AG10803 (cell line): ENCODE data around the gene XPR1.

Experiments used
- DNase-seq: peaks from one replicate; pipeline ENCODE4 v3.0.0; 2010; ENCODE audit warnings: low read depth
- H3K4me3 ChIP-seq: 2 replicates; pipeline ENCODE4 v1.5.1; 2011; ENCODE audit warnings: mild to moderate bottlenecking, low read length, control low read depth
- CTCF ChIP-seq: conservative IDR thresholded peaks from 2 replicates; pipeline ENCODE4 v1.5.1; 2011; ENCODE audit warnings: mild to moderate bottlenecking, low read length, control low read depth, inconsistent platforms

Gene XPR1

GRCh38 chr1:180762796-180763195 is 131.0 kb downstream of the XPR1 start:
- no peak for DNase-seq
- TF ChIP-seq CTCF = no peak
- H3K4me3 ChIP-seq = no peak overlapping the region

GRCh38 chr1:180765151-180765550 is 133.3 kb downstream of the XPR1 start:
- H3K4me3 ChIP-seq = no peak overlapping the region
- peak; percentile 7 for DNase-seq
- TF ChIP-seq CTCF = no peak

GRCh38 chr1:180769889-180770288 is 138.1 kb downstream of the XPR1 start:
- no peak overlapping the region for H3K4me3 ChIP-seq
- DNase-seq = no peak
- TF ChIP-seq CTCF = no peak

- no peak for TF ChIP-seq CTCF
- no peak overlapping the region for H3K4me3 ChIP-seq
- DNase-seq = peak; percentile 37
Measured at GRCh38 chr1:180773210-180773865, 141.5 kb downstream of the XPR1 start.

GRCh38 chr1:180775801-180776200 is 144.0 kb downstream of the XPR1 start:
- no peak for TF ChIP-seq CTCF
- H3K4me3 ChIP-seq = no peak overlapping the region
- DNase-seq = no peak

- DNase-seq = no peak
- no peak for TF ChIP-seq CTCF
- no peak overlapping the region for H3K4me3 ChIP-seq
Measured at GRCh38 chr1:180777072-180777689, 145.4 kb downstream of the XPR1 start.

- DNase-seq = no peak
Measured at GRCh38 chr1:180778782-180779398, 147.1 kb downstream of the XPR1 start.

More at GRCh38 chr1:180778782-180779398, 147.1 kb downstream of the XPR1 start:
- no peak for TF ChIP-seq CTCF
- no peak overlapping the region for H3K4me3 ChIP-seq
